SK-N-SH treated with all-trans-retinoic acid at 6 μM for 48 hours (cell line): ENCODE measurements around the gene KIF4B.

Source experiments
- ATAC-seq: fragments of 200-7000 bp; cut with Tn5 transposase; 3 replicates; pipeline ENCODE4 v1.9.1; 2020; ENCODE audit warnings: mild to moderate bottlenecking, moderate library complexity
- ARNTL ChIP-seq: fragments of 450-650 bp; formaldehyde crosslinking; IDR thresholded peaks from 2 replicates; pipeline ENCODE4 v1.5.0; 2020; ENCODE audit warnings: low read depth, mild to moderate bottlenecking, moderate library complexity, borderline replicate concordance
- BACH2 ChIP-seq: fragments of 250-450 bp; sonication (Bioruptor Pico); IDR thresholded peaks from 2 replicates; pipeline ENCODE4 v1.9.0; 2021; ENCODE audit warnings: mild to moderate bottlenecking, borderline replicate concordance
- CREB5 ChIP-seq: fragments of 250-450 bp; sonication (Bioruptor Pico); IDR thresholded peaks from 2 replicates; pipeline ENCODE4 v1.5.1; 2020; ENCODE audit warnings: low read depth, mild to moderate bottlenecking, moderate library complexity
- CSDC2 ChIP-seq: fragments of 250-450 bp; sonication (Bioruptor Pico); IDR thresholded peaks from 2 replicates; pipeline ENCODE4 v1.5.0; 2020; ENCODE audit warnings: mild to moderate bottlenecking, moderate library complexity
- CSRNP3 ChIP-seq: fragments of 250-450 bp; sonication (Bioruptor Pico); IDR thresholded peaks from 2 replicates; pipeline ENCODE4 v1.5.1; 2021; ENCODE audit warnings: mild to moderate bottlenecking, moderate library complexity
- ESRRG ChIP-seq: fragments of 250-450 bp; sonication (Bioruptor Pico); IDR thresholded peaks from 2 replicates; pipeline ENCODE4 v1.6.1; 2021; ENCODE audit warnings: mild to moderate bottlenecking
- GLIS3 ChIP-seq: fragments of 250-450 bp; sonication (Bioruptor Pico); IDR thresholded peaks from 2 replicates; pipeline ENCODE4 v1.5.0; 2020; ENCODE audit warnings: mild to moderate bottlenecking, moderate library complexity
- ISL1 ChIP-seq: fragments of 250-450 bp; sonication (Bioruptor Pico); IDR thresholded peaks from 2 replicates; pipeline ENCODE4 v2.1.2; 2022; ENCODE audit warnings: mild to moderate bottlenecking, moderate library complexity
- OSR1 ChIP-seq: fragments of 250-450 bp; sonication (Bioruptor Pico); IDR thresholded peaks from 2 replicates; pipeline ENCODE4 v1.8.0; 2022; ENCODE audit warnings: moderate library complexity, mild to moderate bottlenecking, inconsistent platforms
- PATZ1 ChIP-seq: fragments of 250-450 bp; sonication (Bioruptor Pico); IDR thresholded peaks from 2 replicates; pipeline ENCODE4 v1.8.0; 2020; ENCODE audit warnings: mild to moderate bottlenecking, moderate library complexity, borderline replicate concordance
- POU6F1 ChIP-seq: fragments of 250-450 bp; sonication (Bioruptor Pico); IDR thresholded peaks from 2 replicates; pipeline ENCODE4 v1.8.0; 2021; ENCODE audit warnings: low read depth, mild to moderate bottlenecking, moderate library complexity, borderline replicate concordance
- RARB ChIP-seq: fragments of 250-450 bp; sonication (Bioruptor Pico); IDR thresholded peaks from 2 replicates; pipeline ENCODE4 v1.8.0; 2021; ENCODE audit warnings: mild to moderate bottlenecking, moderate library complexity
- SNAI2 ChIP-seq: fragments of 250-450 bp; sonication (Bioruptor Pico); IDR thresholded peaks from 2 replicates; pipeline ENCODE4 v1.5.0; 2020; ENCODE audit warnings: mild to moderate bottlenecking, moderate library complexity
- TCF4 ChIP-seq: fragments of 250-450 bp; sonication (Bioruptor Pico); IDR thresholded peaks from 2 replicates; pipeline ENCODE4 v1.8.0; 2021; ENCODE audit warnings: mild to moderate bottlenecking, moderate library complexity, borderline replicate concordance
- TOX ChIP-seq: fragments of 250-450 bp; sonication (Bioruptor Pico); IDR thresholded peaks from 2 replicates; pipeline ENCODE4 v1.8.0; 2021; ENCODE audit warnings: mild to moderate bottlenecking, moderate library complexity, borderline replicate concordance
- TSHZ2 ChIP-seq: fragments of 250-450 bp; sonication (Bioruptor Pico); IDR thresholded peaks from 2 replicates; pipeline ENCODE4 v1.5.0; 2020; ENCODE audit warnings: mild to moderate bottlenecking, moderate library complexity
- ZC3H10 ChIP-seq: fragments of 250-450 bp; sonication (Bioruptor Pico); IDR thresholded peaks from 2 replicates; pipeline ENCODE4 v1.5.1; 2021; ENCODE audit warnings: mild to moderate bottlenecking, moderate library complexity
- ZFP3 ChIP-seq: fragments of 250-450 bp; sonication (Bioruptor Pico); IDR thresholded peaks from 2 replicates; pipeline ENCODE4 v1.5.0; 2020; ENCODE audit warnings: mild to moderate bottlenecking, moderate library complexity
- ZFP30 ChIP-seq: fragments of 450-650 bp; formaldehyde crosslinking; IDR thresholded peaks from 2 replicates; pipeline ENCODE4 v1.5.0; 2022; ENCODE audit warnings: mild to moderate bottlenecking, moderate library complexity
- ZNF565 ChIP-seq: fragments of 450-650 bp; formaldehyde crosslinking; conservative IDR thresholded peaks from 2 replicates; pipeline ENCODE4 v1.5.0; 2020; ENCODE audit warnings: low read depth, mild to moderate bottlenecking, moderate library complexity
- ZNF70 ChIP-seq: fragments of 450-650 bp; formaldehyde crosslinking; IDR thresholded peaks from 2 replicates; pipeline ENCODE4 v1.5.0; 2020; ENCODE audit warnings: mild to moderate bottlenecking, moderate library complexity
- ZNF8 ChIP-seq: fragments of 450-650 bp; formaldehyde crosslinking; IDR thresholded peaks from 2 replicates; pipeline ENCODE4 v1.5.0; 2020; ENCODE audit warnings: mild to moderate bottlenecking, moderate library complexity

KIF4B gene

GRCh38 chr5:155017610-155018009, 4.1 kb downstream of the KIF4B start:
- no peak for TF ChIP-seq TSHZ2 (CRISPR knock-in tag)
- TF ChIP-seq CREB5: no peak
- TF ChIP-seq OSR1 (CRISPR knock-in tag): no peak
- TF ChIP-seq TCF4: no peak
- TF ChIP-seq ZNF8: no peak
- ATAC-seq: no peak

GRCh38 chr5:155019601-155020226, 6.2 kb downstream of the KIF4B start:
- ATAC-seq: no peak
- no peak for TF ChIP-seq BACH2 (CRISPR knock-in tag)
- no peak for TF ChIP-seq ZFP30
- TF ChIP-seq ZFP3 (CRISPR knock-in tag): no peak
- no peak for TF ChIP-seq ARNTL (CRISPR knock-in tag)
- no peak for TF ChIP-seq TSHZ2 (CRISPR knock-in tag)
- no peak for TF ChIP-seq POU6F1
- TF ChIP-seq OSR1 (CRISPR knock-in tag): no peak
- TF ChIP-seq TCF4: no peak
- TF ChIP-seq ZNF70 (CRISPR knock-in tag): no peak
- no peak for TF ChIP-seq CREB5
- TF ChIP-seq RARB: no peak
- no peak for TF ChIP-seq SNAI2
- TF ChIP-seq CSDC2 (CRISPR knock-in tag): no peak
- no peak for TF ChIP-seq ZNF8
- no peak for TF ChIP-seq GLIS3 (CRISPR knock-in tag)
- TF ChIP-seq ZNF565: no peak
- TF ChIP-seq TOX (CRISPR knock-in tag): no peak
- TF ChIP-seq ESRRG (CRISPR knock-in tag): no peak
- no peak for TF ChIP-seq ISL1 (CRISPR knock-in tag)
- TF ChIP-seq CSRNP3 (CRISPR knock-in tag): no peak

- no peak for ATAC-seq
- TF ChIP-seq PATZ1 (CRISPR knock-in tag): no peak
- TF ChIP-seq ZFP3 (CRISPR knock-in tag): no peak
- no peak for TF ChIP-seq CSDC2 (CRISPR knock-in tag)
- TF ChIP-seq CREB5: no peak
- TF ChIP-seq ZNF565: no peak
- TF ChIP-seq ZC3H10 (CRISPR knock-in tag): no peak
- TF ChIP-seq ARNTL (CRISPR knock-in tag): no peak
- TF ChIP-seq ZNF8: no peak
- TF ChIP-seq RARB: no peak
Measured at GRCh38 chr5:155021842-155022241, 8.3 kb downstream of the KIF4B start.
